Endothelial cell of umbilical vein (primary cell): Measurements from ENCODE around the gene DISP2. TPM values are rescaled to one million over a fixed set of nuclear protein-coding genes. Genes with fewer than 3 reads are reported as not detected.

Source experiments
- BruUV-seq: library from RNA; stranded (reverse); fragments of 400-500 nt; replicated peaks from 2 replicates; lab custom pipeline; 2021; lab: Mats Ljungman, UMichigan
- CTCF ChIA-PET: fragments of 300-600, 350-600 bp; sonication (Branson Sonifier 250); formaldehyde crosslinking; loops from one replicate; lab custom pipeline; 2021; ENCODE audit warnings: antibody characterized with exemption, inconsistent platforms; lab: Charles Lee
- POLR2A ChIA-PET: fragments of 300-600, 350-600 bp; sonication (Branson Sonifier 250); formaldehyde crosslinking; loops from one replicate; lab custom pipeline; 2021; ENCODE audit warnings: antibody characterized with exemption, inconsistent platforms; lab: Charles Lee
- DNase-seq: peaks from one replicate; pipeline ENCODE4 v3.0.0-alpha.2; 2011; ENCODE audit warnings: low read depth, low spot score
- FAIRE-seq: peaks from 2 replicates; lab custom pipeline; 2011; peaks lifted over from hg19 to GRCh38; lab: Jason Lieb, UNC
- H2AFZ ChIP-seq: 2 replicates; pipeline ENCODE4 v1.6.0; 2012; ENCODE audit warnings: low read depth, low read length, control low read depth, inconsistent platforms
- H3K27ac ChIP-seq: 2 replicates; pipeline ENCODE4 v1.5.1; 2011; ENCODE audit warnings: low read depth, mild to moderate bottlenecking, control low read depth, low read length, moderate library complexity; ENCODE audit not compliant: insufficient read depth
- H3K27me3 ChIP-seq, 2 experiments: 2 replicates each; pipeline versions ENCODE4 v1.6.0 to v1.6.1; 2011; ENCODE audit warnings: low read length in 2 of 2, mixed read lengths in 1 of 2; ENCODE audit not compliant: control insufficient read depth in 2 of 2, insufficient read depth in 2 of 2
- H3K36me3 ChIP-seq, 2 experiments: 2 replicates in 1 of 2; 3 replicates in 1 of 2; pipeline ENCODE4 v1.5.1; 2011; ENCODE audit warnings: low read length in 2 of 2, mild to moderate bottlenecking in 1 of 2, moderate library complexity in 1 of 2; ENCODE audit not compliant: control insufficient read depth in 2 of 2, insufficient read depth in 2 of 2; ENCODE audit errors: extremely low read depth in 1 of 2
- H3K4me1 ChIP-seq: 3 replicates; pipeline ENCODE4 v1.5.1; 2011; ENCODE audit warnings: mild to moderate bottlenecking, low read length; ENCODE audit not compliant: control insufficient read depth, insufficient read depth; ENCODE audit errors: extremely low read depth
- H3K4me2 ChIP-seq: 2 replicates; pipeline ENCODE4 v1.6.1; 2011; ENCODE audit warnings: low read length, control low read depth, mixed read lengths; ENCODE audit not compliant: insufficient read depth
- H3K4me3 ChIP-seq, 3 experiments: fragments of 200-600 bp in 1 of 3; sonication (generic), shearing (Covaris generic) in 1 of 3; replicated peaks in 1 of 3; 2 replicates each; pipeline ENCODE4 v1.5.1; 2011 to 2016; ENCODE audit warnings: control low read depth in 3 of 3, low read length in 3 of 3, mild to moderate bottlenecking in 2 of 3, inconsistent platforms in 1 of 3, low read depth in 1 of 3, moderate library complexity in 1 of 3; ENCODE audit not compliant: insufficient read depth in 1 of 3
- H3K79me2 ChIP-seq: 2 replicates; pipeline ENCODE4 v1.6.0; 2012; ENCODE audit warnings: low read length, inconsistent platforms; ENCODE audit not compliant: control insufficient read depth, insufficient read depth
- H3K9ac ChIP-seq: replicated peaks from 2 replicates; pipeline ENCODE3; 2011; ENCODE audit warnings: low read length, control low read depth; ENCODE audit not compliant: insufficient read depth; ENCODE audit errors: extremely low read depth
- H3K9me1 ChIP-seq: replicated peaks from 3 replicates; pipeline ENCODE4 v1.6.0; 2011; ENCODE audit warnings: mild to moderate bottlenecking, low read length; ENCODE audit not compliant: control insufficient read depth, insufficient read depth; ENCODE audit errors: extremely low read depth
- H3K9me3 ChIP-seq: replicated peaks from 2 replicates; pipeline ENCODE4 v1.5.1; 2012; ENCODE audit warnings: low read length, inconsistent platforms; ENCODE audit not compliant: control insufficient read depth, insufficient read depth
- H4K20me1 ChIP-seq: replicated peaks from 2 replicates; pipeline ENCODE3; 2011; ENCODE audit warnings: mild to moderate bottlenecking, low read length; ENCODE audit not compliant: control insufficient read depth, insufficient read depth; ENCODE audit errors: extremely low read depth
- EZH2 ChIP-seq: IDR thresholded peaks from 2 replicates; pipeline ENCODE4 v1.6.1; 2012; ENCODE audit warnings: borderline replicate concordance, low read depth, mild to moderate bottlenecking, moderate library complexity, low read length, inconsistent platforms; ENCODE audit not compliant: severe bottlenecking
- FOS ChIP-seq: IDR thresholded peaks from 2 replicates; pipeline ENCODE4 v1.6.1; 2011; ENCODE audit warnings: mild to moderate bottlenecking, low read length, moderate library complexity, borderline replicate concordance; ENCODE audit not compliant: insufficient read depth
- GATA2 ChIP-seq: IDR thresholded peaks from 2 replicates; pipeline ENCODE4 v1.7.0; 2011; ENCODE audit warnings: low read depth, mild to moderate bottlenecking, moderate library complexity, mixed read lengths, low read length; ENCODE audit not compliant: insufficient read length, insufficient read depth
- JUN ChIP-seq: IDR thresholded peaks from 2 replicates; pipeline ENCODE4 v1.6.1; 2011; ENCODE audit warnings: borderline replicate concordance, low read depth; ENCODE audit not compliant: insufficient read length, insufficient read depth
- MYC ChIP-seq: IDR thresholded peaks from one replicate; pipeline ENCODE4 v1.6.1; 2011; ENCODE audit warnings: mild to moderate bottlenecking, low read depth, low read length
- POLR2A ChIP-seq: IDR thresholded peaks from 2 replicates; pipeline ENCODE4 v1.6.1; 2012; ENCODE audit warnings: low read depth, mild to moderate bottlenecking, control low read depth, low read length
- POLR2AphosphoS5 ChIP-seq: IDR thresholded peaks from 2 replicates; pipeline ENCODE4 v1.6.1; 2012; ENCODE audit warnings: low read depth, mild to moderate bottlenecking, control low read depth, low read length, moderate library complexity; ENCODE audit not compliant: insufficient read depth
- dilution Hi-C: fragments of 300-500 bp; cut with MboI; formaldehyde crosslinking; loops from one replicate; pipeline ENCODE4 v1.15.0; 2019; ENCODE audit warnings: low sequenced_read_pairs; ENCODE audit not compliant: extremely low pct_ligation_motif_present
- intact Hi-C: fragments of 100-400 bp; cut with micrococcal nuclease; formaldehyde crosslinking; loops from one replicate; pipeline ENCODE4 v1.10.0; 2022
- polyA plus RNA-seq, 4 experiments: library from polyadenylated mRNA; depleted of rRNA in 3 of 4; stranded (reverse) in 3 of 4; unstranded in 1 of 4; fragments of >200 nt; gene quantifications; 2 replicates each; pipeline versions ENCODE4 v1.2.1 to v1.2.3, GENCODE V29; 2011 to 2012; ENCODE audit warnings: missing spikeins in 1 of 4
- total RNA-seq: library from RNA; stranded (reverse); gene quantifications from 2 replicates; pipeline ENCODE4 v1.2.3, GENCODE V29; 2021
- TF ChIP-seq, protein P1 (sequence below), 2 donors: IDR thresholded peaks; 1 replicate in 1 of 2; 2 replicates in 1 of 2; pipeline ENCODE4 v1.5.1; 2011; ENCODE audit warnings: low read length in 2 of 2, mild to moderate bottlenecking in 2 of 2, moderate library complexity in 2 of 2, control low read depth in 1 of 2, inconsistent platforms in 1 of 2, low read depth in 1 of 2; ENCODE audit not compliant: insufficient read depth in 1 of 2; ENCODE audit errors: extremely low read depth in 1 of 2
- TF ChIP-seq, protein P2 (sequence below): IDR thresholded peaks from 2 replicates; pipeline ENCODE4 v1.6.1; 2011; ENCODE audit not compliant: insufficient read depth, insufficient read length

The DISP2 gene
- total and polyA plus RNA-seq, 2 donors (not counting 3 experiments of a cell fraction or from before 2014, with no cell fraction given) = 0.10 to 1.2 TPM

DNA sequence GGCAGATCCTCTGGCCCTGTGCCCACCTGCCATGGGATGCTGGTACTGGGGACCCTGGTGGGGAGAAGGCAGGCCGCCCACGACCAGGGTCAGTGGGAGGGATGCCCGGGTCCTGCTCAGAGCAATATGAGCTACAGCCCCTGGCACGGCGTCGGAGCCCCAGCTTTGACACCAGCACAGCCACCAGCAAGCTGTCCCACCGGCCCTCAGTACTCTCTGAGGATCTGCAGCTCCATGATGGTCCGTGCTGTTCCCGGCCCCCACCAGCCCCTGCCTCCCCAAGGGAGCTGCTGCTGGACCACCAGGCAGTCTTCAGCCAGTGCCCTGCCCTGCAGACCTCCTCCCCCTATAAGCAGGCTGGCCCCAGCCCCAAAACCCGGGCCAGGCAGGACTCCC lies 11.5 kb downstream of the DISP2 start:
- H3K4me2 ChIP-seq = no peak overlapping the region
- no peaks in the 10 kb centered on the region for H3K36me3 ChIP-seq
- H3K4me3 ChIP-seq = no peak overlapping the region
- H3K27me3 ChIP-seq = no peaks in the 10 kb centered on the region
- no TSS peak for BruUV-seq
- TF ChIP-seq POLR2A = no peak
- no peak for TF ChIP-seq POLR2AphosphoS5
- no peak for TF ChIP-seq JUN
- TF ChIP-seq MYC = no peak
- TF ChIP-seq EZH2 = no peak
- TF ChIP-seq FOS = no peak
- TF ChIP-seq GATA2 = no peak
- TF ChIP-seq, protein P1, sequence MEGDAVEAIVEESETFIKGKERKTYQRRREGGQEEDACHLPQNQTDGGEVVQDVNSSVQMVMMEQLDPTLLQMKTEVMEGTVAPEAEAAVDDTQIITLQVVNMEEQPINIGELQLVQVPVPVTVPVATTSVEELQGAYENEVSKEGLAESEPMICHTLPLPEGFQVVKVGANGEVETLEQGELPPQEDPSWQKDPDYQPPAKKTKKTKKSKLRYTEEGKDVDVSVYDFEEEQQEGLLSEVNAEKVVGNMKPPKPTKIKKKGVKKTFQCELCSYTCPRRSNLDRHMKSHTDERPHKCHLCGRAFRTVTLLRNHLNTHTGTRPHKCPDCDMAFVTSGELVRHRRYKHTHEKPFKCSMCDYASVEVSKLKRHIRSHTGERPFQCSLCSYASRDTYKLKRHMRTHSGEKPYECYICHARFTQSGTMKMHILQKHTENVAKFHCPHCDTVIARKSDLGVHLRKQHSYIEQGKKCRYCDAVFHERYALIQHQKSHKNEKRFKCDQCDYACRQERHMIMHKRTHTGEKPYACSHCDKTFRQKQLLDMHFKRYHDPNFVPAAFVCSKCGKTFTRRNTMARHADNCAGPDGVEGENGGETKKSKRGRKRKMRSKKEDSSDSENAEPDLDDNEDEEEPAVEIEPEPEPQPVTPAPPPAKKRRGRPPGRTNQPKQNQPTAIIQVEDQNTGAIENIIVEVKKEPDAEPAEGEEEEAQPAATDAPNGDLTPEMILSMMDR (IDR thresholded peaks at IDR 0.05; ENCODE audit: extremely low read depth in 1 of 2, insufficient read depth in 1 of 2, low read depth in 1 of 2, low read length in 2 of 2) = no peak
- TF ChIP-seq, protein P2, sequence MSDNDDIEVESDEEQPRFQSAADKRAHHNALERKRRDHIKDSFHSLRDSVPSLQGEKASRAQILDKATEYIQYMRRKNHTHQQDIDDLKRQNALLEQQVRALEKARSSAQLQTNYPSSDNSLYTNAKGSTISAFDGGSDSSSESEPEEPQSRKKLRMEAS = no peak
- FAIRE-seq (no peak), DNase-seq (no peak)
- H3K9me3 ChIP-seq = no peaks in the 10 kb centered on the region
- H2AFZ ChIP-seq = no peak overlapping the region
- H3K4me1 ChIP-seq = peaks cover 15% of the 10 kb centered on the region
- dilution Hi-C loops (no loop called here), intact Hi-C loops (loop anchor here (2.0 to 5.0 kb wide), 3 partner anchors 13 to 138 kb away; partner anchors contain the start of genes IVD and KNSTRN)
- CTCF ChIA-PET = interaction anchor here (1.1 to 9.4 kb wide), 8 partner anchors 12 to 90 kb away, joined by 3 to 60 read pairs (median 8); partner anchors contain the start of genes CCDC9B, DISP2, IVD and KNSTRN
- no peak overlapping the region for H3K27ac ChIP-seq
- no peaks in the 10 kb centered on the region for H4K20me1 ChIP-seq
- H3K79me2 ChIP-seq = no peaks in the 10 kb centered on the region
- POLR2A ChIA-PET = no interaction called here
- no peaks in the 10 kb centered on the region for H3K9me1 ChIP-seq
- no peak overlapping the region for H3K9ac ChIP-seq
